SIG-M5 (cell line): ENCODE data around the gene EPN2.

Experiments used
- DNase-seq: peaks from one replicate; lab custom pipeline; 2025; lab: John Stamatoyannopoulos, UW

The EPN2 gene

GRCh38 chr17:19294443-19294842 is 57.3 kb downstream of the EPN2 start:
- no peak for DNase-seq

- DNase-seq: no peak
Observed at GRCh38 chr17:19295473-19296135, 58.4 kb downstream of the EPN2 start.

- no peak for DNase-seq
Observed at GRCh38 chr17:19296786-19297778, 59.9 kb downstream of the EPN2 start.

GRCh38 chr17:19298569-19299213 is 61.5 kb downstream of the EPN2 start:
- DNase-seq: no peak

- DNase-seq: no peak
Observed at GRCh38 chr17:19299214-19299747, 62.1 kb downstream of the EPN2 start.

GRCh38 chr17:19299866-19300265 is 62.7 kb downstream of the EPN2 start:
- no peak for DNase-seq

- DNase-seq: no peak
Observed at GRCh38 chr17:19301274-19301951, 64.2 kb downstream of the EPN2 start.

- DNase-seq: no peak
Observed at GRCh38 chr17:19301973-19302372, 64.8 kb downstream of the EPN2 start.

- DNase-seq: no peak
Observed at GRCh38 chr17:19302791-19303331, 65.7 kb downstream of the EPN2 start.

GRCh38 chr17:19303367-19303776 is 66.2 kb downstream of the EPN2 start:
- DNase-seq: no peak

GRCh38 chr17:19304209-19304608 is 67.0 kb downstream of the EPN2 start:
- DNase-seq: peak; percentile 46

- DNase-seq: no peak
Observed at GRCh38 chr17:19304751-19305150, 67.6 kb downstream of the EPN2 start.

GRCh38 chr17:19305256-19305655 is 68.1 kb downstream of the EPN2 start:
- no peak for DNase-seq

- DNase-seq: no peak
Observed at GRCh38 chr17:19305761-19306159, 68.6 kb downstream of the EPN2 start.

- DNase-seq: peak; percentile 52
Observed at GRCh38 chr17:19306160-19307111, 69.3 kb downstream of the EPN2 start.

GRCh38 chr17:19307521-19307920 is 70.4 kb downstream of the EPN2 start:
- no peak for DNase-seq

- DNase-seq: no peak
Observed at GRCh38 chr17:19308398-19308797, 71.2 kb downstream of the EPN2 start.

- no peak for DNase-seq
Observed at GRCh38 chr17:19309701-19310100, 72.5 kb downstream of the EPN2 start.

- no peak for DNase-seq
Observed at GRCh38 chr17:19310151-19310550, 73.0 kb downstream of the EPN2 start.

- no peak for DNase-seq
Observed at GRCh38 chr17:19311016-19311415, 73.8 kb downstream of the EPN2 start.
